Fibroblast of skin of abdomen (primary cell): ENCODE data around the gene TOR1AIP1.
"Not testable (repeated sequence)": the region's sequence is repeated elsewhere in the genome, so short reads cannot be mapped to it uniquely, and the experiment has no call there.

Experiments used
- DNase-seq: peaks from one replicate; pipeline ENCODE4 v3.0.0-alpha.2; 2013

TOR1AIP1 gene

DNA sequence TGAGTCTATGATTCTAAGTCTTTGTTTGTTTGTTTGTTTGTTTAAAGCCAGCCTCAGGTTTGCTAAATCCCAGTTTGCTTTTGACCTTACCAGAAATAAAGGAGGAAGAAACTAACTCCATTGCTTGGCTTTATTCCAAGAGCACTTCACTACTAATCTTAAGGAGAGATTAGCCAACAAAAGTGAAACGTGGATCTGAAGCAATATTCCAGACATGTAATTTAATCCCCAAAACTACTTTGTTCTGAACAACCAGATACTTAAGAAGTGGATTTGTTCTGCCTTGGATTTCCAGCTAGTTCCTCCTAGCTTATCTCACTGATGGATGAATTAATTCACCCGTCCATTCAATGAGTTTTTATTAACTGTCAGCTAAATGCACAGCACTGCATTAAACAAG lies 56.7 kb downstream of the TOR1AIP1 start:
- DNase-seq = peak; percentile 9

DNA sequence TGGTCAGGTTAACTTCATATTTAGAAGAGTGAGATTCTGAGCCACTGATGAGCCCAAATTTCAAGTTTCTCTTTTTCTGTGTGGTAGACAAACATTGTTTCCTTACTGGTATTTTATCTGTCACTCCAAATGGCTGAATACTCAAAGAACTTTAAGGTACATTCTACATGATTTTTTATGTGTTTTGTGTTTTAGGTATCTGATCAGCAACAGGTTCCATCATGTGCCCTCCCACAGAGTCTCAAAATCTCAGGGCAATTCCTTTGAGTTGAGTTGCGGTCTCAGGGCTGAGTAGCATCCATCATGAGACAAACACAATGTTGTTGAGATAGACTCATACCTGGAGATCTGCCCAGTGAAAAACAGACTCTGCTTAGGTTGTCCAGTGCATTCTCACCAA lies 57.9 kb downstream of the TOR1AIP1 start:
- no peak for DNase-seq

DNA sequence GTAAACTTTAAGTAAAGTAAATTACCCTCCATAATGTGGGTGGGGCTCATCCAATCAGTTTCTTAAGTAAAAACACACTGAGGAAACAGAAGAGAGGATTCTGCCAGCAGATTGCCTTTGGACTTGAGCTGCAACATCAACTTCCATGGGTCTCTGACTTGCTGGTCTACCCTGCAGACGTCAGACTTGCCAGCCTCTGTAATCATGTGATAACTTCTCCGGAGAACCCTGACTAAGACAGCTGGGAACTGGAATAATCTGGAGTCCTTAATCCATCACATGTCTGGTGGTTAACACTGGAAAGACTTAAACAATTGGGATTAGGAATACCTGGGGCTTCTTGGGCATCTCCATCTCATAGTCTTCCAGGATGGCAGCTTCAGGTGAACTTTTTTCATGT lies 59.4 kb downstream of the TOR1AIP1 start:
- no peak for DNase-seq

DNA sequence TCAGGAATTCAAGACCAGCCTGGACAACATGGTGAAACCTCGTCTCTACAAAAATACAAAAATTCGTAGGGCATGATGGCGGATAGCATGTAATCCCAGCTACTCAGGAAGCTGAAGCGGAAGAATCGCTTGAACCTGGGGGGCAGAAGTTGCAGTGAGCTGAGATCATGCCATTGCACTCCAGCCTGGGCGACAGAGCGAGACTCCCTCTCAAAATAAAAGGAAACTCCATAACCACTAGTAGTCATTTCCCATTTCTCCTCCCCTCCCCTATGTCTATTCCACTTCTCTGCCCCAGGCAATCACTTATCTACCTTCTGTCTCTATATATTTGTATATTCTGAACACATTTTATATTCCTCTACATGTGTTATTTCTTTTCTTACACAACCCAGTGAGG lies 68.6 kb downstream of the TOR1AIP1 start:
- DNase-seq = no peak

DNA sequence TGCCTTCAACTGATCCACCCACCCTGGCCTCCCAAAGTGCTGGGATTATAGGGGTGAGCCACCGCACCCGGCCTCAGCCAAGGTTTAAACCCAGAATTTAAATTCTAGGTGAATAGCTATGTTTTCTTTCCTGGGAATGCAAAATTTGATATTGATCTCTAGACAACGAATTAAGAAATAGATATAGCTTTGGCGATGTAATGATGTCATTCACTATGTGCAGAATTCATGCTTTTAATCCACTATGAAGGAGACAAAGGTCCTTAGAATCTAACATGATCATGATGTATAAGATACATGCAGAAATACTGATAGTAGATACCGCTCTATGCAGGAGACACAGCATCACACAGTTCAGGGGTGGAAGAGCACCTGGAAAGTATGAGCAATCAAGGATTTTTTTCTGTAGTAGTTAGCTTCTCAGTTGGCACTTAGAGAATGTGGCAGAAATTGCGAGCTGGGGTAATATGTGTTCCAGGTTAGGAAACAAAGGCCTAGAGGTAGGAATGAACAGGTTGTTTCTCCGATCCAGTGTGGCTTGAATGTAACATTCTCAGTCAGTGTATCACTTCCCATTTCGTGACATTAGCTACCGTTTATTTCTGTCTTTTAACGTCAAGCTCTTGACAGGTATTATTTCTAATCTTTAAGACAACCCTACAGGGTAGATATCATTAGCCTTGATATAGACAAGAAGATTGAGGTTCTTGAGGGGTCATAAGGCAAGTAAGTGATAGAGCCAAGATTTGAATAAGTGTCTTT lies 69.5 kb downstream of the TOR1AIP1 start:
- no peak for DNase-seq

DNA sequence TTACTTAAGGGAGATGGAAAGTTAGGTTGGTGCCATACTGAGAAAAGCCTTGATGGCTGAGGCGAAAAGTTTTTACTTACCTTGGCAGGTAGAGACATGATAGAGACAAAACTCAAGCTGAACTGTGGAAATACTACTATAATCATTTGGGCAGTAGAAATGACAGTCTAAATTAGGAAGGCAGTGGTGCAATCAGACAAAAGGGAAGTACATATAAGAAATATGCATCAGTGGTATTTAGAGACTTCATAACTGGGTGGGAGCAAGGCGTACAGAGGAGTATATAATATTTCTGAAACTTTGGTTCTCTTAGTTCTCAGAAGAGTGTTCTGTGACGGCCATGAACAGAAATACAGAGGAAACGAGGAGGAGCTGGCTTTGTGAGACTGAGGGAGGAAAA lies 70.1 kb downstream of the TOR1AIP1 start:
- DNase-seq = no peak

DNA sequence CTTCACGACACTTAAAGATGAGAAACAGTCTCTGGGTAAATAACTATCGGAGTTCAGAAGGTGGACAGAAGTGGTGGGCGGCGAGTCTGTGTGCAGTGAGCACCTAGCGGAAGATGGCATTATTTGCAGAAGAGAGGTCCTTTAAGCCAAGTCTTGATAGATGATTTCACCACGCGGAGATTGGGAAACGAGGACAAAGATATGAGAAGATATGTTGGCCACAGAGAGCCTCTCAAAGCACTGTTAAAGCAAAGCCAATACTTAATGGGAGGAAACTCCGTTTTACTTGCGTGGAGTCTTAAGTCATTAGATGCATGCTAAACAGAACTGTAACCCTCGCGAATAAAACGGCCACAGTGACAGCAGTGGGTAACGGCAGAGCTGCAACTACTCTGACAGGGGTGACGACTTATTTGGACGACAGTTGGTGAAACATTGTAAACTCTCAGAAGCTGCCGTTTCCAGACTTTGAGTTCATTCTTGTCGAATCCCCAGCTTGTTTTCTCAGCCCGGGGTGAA lies 71.9 kb downstream of the TOR1AIP1 start:
- peak; percentile 51 for DNase-seq

DNA sequence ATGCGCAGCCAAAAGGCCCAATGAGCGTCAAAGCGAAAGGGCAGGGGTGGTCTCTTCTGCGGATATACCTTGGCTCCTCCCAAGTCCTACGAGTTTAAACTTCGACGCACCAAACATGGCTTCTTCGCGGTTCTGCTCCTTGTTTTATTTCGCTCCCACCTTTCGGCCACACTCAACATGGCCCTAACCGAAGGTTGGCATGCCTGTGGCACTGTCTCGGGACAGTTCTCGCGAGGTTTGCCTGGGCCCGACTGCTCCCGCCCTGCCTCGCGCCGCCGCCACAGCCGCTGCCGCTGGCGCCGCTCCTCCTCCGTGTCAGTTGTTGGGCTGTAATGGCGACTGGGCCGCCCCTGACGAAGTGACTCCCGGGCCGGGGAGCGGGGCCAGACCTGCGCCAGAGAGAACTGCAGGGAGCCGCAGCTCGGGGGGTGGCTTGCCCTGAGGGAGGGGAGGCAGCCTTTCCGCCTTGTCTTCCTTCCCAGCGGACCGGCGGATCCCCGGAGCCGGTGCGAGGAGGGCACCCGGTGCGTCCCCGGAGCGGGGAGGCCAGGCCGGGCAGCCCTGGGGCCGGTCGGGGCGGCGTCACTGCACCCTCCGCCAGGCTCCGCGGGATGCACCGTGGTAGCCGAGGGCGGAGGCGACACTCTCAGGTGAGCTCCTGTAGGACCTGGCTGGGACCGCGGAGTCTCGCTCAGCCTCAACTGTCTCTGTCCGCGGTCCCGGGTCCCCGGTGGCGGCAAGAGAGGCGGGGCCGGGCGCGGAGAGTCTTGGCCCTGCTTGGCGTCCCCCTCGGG lies 72.6 kb downstream of the TOR1AIP1 start, which contains the start of gene CEP350:
Gene CEP350 (plus strand): TSS at position 318 of the 794 bp plus-strand sequence. CDS start 31,372 bp downstream, outside the sequence.
- DNase-seq = peak; percentile 100

DNA sequence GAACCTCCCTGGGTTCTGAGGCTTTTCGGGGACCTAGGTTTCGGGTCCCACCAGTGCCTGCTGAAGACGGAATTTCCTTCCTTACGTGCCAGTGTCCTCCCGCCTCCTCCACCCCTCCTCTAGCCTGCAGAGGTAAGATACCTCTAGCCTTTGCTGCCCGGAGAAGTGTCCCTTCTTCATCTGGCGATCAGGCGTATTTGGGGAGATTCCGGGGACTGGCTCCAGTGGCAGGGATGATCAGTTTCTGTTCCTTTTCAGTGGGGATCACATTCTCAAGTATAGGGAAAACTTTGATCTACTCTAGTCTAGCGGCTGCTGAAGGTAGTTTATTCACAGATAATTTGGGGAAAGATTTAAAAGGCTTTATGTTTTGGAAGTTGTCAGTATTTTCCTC lies 73.2 kb downstream of the TOR1AIP1 start:
- DNase-seq = peak; percentile 4

DNA sequence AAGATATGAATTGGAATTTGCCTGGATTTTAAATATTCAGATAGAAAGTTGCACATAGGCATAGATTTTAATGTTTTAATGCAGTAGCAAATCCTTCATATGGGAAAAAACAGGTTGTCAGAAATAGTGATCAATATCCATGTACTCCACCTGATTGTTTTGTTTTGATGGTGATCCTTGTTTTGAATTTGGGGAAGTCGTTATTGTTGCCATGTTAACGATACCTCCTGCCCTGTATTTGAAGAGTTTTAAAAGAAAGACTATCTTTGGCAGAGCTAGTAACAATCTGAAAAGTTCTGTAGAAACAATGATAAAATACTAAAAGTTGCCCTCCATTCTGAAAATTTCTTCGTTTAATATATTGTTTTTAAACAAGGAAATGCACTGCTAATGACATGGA lies 73.6 kb downstream of the TOR1AIP1 start:
- DNase-seq = no peak

DNA sequence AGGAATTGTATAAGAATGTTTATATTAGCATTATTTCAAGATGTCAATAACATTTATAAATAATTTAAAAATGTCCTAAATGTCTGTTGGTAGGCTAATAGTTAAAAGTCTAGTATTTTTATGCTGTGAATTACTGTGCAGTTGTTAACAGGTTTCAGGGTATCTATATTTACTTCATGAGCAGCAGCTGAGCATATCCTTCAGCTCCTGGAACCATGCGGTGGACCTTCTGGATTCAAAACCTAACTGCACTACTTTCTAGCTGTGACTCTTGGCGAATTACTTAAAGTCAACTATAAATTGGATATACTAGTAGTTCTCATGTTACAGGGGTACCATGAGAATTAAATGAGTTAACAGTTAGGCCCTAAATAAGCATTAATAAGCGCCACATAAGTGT lies 76.3 kb downstream of the TOR1AIP1 start:
- no peak for DNase-seq

DNA sequence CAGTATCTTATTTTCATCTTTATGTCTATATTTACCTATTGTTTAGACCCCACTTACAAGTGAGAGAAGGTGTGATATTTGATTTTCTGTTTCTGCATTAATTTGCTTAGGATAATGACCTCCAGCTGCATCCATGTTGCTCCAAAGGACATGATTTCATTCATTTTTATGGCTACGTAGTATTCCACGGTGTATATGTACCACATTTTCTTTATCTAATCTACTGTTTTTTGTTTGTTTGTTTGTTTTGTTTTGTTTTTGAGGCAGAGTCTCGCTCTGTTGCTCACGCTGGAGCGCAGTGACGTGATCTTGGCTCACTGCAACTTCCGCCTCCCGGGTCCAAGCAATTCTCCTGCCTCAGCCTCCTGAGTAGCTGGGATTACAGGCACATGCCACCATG lies 80.1 kb downstream of the TOR1AIP1 start:
- DNase-seq = not testable (repeated sequence)

DNA sequence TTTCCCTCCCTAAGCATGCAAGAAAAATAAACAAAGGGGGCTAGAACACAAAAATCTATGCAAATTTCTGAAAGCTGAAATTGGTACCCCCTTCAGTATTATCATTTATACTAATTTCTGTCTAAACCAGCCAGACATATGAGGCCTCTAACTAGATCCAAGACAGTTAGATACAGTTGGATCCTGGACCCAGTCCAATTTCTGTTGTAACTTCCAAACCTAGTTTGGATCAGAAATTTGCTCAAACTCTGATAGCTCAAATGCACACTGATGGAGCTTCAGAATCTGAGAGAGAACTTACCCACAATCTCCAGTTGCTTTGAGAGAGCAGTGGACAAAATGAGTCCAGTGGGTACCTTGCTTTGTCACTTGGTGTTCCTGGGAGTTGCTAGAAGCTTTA lies 84.5 kb downstream of the TOR1AIP1 start:
- DNase-seq = no peak

DNA sequence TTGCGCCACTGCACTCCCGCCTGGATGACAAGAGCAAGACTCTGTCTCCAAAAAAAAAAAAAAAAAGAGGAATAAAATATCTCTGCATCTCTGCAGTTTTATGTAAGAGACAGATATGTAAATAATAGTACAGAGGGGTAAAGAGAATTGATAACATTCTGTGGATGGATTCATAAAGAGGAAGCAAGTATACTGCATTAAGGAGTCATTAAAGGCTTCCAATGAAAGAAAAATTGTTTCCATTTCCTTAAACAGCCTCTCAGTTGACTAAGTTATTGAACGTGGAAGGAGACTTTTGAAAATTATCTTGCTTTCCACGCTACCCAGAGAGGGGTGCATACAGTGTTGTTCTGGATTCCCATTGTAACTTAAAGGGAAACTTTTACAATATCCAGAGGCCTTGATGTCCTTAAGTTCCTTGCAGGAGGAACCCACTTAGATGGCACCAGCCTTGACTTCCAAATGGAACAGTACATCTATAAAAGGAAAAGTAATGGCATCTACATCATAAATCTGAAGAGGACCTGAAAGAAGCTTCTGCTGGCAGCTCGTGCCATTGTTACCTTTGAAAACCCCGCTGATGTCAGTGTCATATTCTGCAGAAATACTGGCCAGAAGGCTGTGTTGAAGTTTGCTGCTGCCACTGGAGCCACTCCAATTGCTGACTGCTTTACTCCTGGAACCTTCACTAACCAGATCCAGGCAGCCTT lies 86.4 kb downstream of the TOR1AIP1 start:
- DNase-seq = no peak

DNA sequence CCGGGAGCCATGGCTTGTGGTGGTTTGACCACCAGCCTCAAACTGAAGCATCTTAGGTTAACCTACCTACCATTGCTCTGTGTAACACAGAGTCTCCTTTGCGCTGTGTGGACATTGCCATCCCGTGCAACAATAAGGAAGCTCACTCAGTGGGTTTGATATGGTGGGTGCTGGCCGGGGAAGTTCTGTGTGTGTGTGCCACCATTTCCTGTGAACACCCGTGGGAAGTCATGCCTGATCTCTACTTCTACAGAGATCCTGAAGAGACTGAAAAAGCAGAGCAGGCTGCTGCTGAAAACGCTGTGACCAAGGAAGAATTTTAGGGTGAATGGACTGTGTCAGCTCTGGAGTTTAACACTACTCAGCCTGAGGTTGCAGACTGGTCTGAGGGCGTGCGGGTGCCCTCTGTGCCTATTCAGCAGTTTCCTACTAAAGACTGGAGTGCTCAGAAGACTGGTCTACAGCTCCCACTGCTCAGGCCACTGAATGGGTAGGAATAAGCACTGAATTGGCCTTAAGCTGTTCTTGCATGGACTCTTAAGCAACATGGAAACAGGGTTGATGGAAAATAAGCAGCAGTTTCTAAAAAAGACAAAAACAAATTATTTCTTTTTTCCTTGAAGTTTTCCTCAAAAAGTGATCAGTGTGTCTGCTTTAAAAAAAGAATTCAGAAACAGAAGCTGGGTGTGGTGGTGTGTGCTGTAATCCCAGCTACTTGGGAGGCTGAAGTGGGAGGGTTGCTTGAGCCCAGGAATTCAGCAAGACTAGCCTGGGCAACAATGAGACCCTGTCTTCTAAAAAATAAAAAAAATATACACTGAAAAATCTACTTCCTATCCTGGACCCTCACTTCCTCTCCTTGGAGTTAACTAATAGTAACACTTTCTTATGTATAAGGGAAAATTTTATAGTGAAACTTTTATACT lies 87.2 kb downstream of the TOR1AIP1 start:
- DNase-seq = no peak
